ENCODE results near the gene ENOSF1. TPM values are rescaled to one million over a fixed set of nuclear protein-coding genes. Genes with fewer than 3 reads are reported as not detected.

The ENOSF1 gene
- total RNA-seq, 1 donor, result 47.0 TPM

DNA sequence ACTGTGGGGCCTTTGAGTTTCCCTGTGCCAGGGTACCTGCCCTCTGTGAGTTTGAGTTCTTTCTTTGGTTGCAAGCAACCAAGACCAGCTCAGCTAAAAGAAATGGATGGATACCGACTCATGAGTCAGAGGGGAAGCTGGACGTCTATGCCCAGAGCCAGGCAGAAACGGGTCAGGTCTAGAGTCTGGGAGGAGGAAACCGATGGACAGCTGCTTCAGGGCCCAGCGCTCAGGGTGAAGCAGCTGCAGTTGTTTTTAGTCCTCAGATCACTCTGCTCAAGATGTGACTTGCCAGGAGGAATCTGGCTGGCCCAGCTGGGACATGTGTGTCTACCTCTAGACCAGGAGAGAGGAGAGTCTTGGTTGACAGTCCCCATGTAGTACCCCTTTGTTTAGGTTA lies 65.1 kb downstream of the ENOSF1 start:
- Histone ChIP-seq H3K79me2 (ENCODE audit: insufficient read depth, low read length) (no peaks in the 10 kb centered on the region), H3K4me2 (ENCODE audit: insufficient read depth, low read length) (no peak overlapping the region), H3K4me3 (ENCODE audit: insufficient read depth, low read length) (no peak overlapping the region), H3K9me3 (ENCODE audit: low read depth, low read length) (no peaks in the 10 kb centered on the region), H3K36me3 (ENCODE audit: insufficient read depth, low read length) (no peaks in the 10 kb centered on the region), H3K4me1 (ENCODE audit: insufficient read depth, low read length) (peaks cover 5% of the 10 kb centered on the region), H3K27ac (ENCODE audit: low read depth, low read length) (no peak overlapping the region), H3K27me3 (ENCODE audit: insufficient read depth, low read length) (peaks cover 2% of the 10 kb centered on the region), H2AFZ (ENCODE audit: low read length) (no peak overlapping the region), H4K20me1 (ENCODE audit: insufficient read depth, low read length) (no peaks in the 10 kb centered on the region)
- no peak for DNase-seq (ENCODE audit: insufficient read length, low spot score, missing footprints)
- TF ChIP-seq, protein P1, sequence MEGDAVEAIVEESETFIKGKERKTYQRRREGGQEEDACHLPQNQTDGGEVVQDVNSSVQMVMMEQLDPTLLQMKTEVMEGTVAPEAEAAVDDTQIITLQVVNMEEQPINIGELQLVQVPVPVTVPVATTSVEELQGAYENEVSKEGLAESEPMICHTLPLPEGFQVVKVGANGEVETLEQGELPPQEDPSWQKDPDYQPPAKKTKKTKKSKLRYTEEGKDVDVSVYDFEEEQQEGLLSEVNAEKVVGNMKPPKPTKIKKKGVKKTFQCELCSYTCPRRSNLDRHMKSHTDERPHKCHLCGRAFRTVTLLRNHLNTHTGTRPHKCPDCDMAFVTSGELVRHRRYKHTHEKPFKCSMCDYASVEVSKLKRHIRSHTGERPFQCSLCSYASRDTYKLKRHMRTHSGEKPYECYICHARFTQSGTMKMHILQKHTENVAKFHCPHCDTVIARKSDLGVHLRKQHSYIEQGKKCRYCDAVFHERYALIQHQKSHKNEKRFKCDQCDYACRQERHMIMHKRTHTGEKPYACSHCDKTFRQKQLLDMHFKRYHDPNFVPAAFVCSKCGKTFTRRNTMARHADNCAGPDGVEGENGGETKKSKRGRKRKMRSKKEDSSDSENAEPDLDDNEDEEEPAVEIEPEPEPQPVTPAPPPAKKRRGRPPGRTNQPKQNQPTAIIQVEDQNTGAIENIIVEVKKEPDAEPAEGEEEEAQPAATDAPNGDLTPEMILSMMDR (IDR thresholded peaks at IDR 0.05; ENCODE audit: extremely low read depth, low read depth, low read length), result no peak

DNA sequence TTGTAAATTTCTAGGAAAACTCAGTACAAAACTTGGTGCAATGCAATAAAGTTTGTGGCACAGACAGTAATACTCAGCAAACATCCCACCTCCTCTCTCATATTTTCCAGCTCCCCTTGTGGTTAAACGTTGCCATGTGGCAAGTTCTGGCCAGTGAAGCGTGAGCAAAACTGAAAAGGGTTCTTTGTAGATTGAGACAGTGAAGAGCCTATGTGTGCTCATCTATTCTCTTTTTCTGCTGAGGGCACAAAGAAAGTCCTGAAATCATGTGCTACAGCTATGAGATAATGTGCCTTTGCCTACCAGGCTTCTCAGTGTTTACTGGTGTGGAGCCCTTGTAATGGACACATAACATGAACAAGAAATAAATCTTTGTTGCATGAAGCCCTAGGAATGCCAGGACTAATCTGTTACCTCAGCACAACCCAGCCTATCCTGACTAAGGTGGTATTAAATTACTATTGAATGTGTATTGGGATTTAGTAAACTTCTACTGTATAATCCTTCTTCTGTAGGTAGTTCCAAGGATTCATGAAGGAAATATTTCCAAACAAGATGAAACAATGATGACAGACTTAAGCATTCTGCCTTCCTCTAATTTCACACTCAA lies 67.9 kb downstream of the ENOSF1 start:
- H3K4me3 ChIP-seq (ENCODE audit: insufficient read depth, low read length), result no peak overlapping the region
- H2AFZ ChIP-seq (ENCODE audit: low read length), result no peak overlapping the region
- H4K20me1 ChIP-seq (ENCODE audit: insufficient read depth, low read length), result no peaks in the 10 kb centered on the region
- no peaks in the 10 kb centered on the region for H3K4me1 ChIP-seq (ENCODE audit: insufficient read depth, low read length)
- H3K36me3 ChIP-seq (ENCODE audit: insufficient read depth, low read length), result no peaks in the 10 kb centered on the region
- H3K27me3 ChIP-seq (ENCODE audit: insufficient read depth, low read length), result peaks cover 2% of the 10 kb centered on the region
- H3K79me2 ChIP-seq (ENCODE audit: insufficient read depth, low read length), result no peaks in the 10 kb centered on the region
- H3K4me2 ChIP-seq (ENCODE audit: insufficient read depth, low read length), result no peak overlapping the region
- H3K9me3 ChIP-seq (ENCODE audit: low read depth, low read length), result no peaks in the 10 kb centered on the region
- DNase-seq (ENCODE audit: insufficient read length, low spot score, missing footprints), result no peak
- TF ChIP-seq, protein P1 (IDR thresholded peaks at IDR 0.05; ENCODE audit: extremely low read depth, low read depth, low read length), result no peak
- H3K27ac ChIP-seq (ENCODE audit: low read depth, low read length), result no peak overlapping the region

DNA sequence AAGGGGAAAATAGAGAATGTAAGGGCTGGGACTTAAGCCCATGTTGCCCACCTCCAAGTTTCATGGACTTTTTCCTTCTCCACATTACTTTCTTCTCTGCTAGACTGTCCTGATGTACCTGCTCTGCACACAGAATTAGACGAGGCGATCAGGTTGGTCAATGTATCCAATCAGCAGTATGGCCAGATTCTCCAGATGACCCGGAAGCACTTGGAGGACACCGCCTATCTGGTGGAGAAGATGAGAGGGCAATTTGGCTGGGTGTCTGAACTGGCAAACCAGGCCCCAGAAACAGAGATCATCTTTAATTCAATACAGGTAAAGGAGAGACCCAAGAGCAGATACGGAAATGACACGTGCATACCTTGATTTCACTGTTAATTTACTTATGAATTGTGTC lies 71.2 kb downstream of the ENOSF1 start:
- no peaks in the 10 kb centered on the region for H4K20me1 ChIP-seq (ENCODE audit: insufficient read depth, low read length)
- no peak for DNase-seq (ENCODE audit: insufficient read length, low spot score, missing footprints)
- H3K4me3 ChIP-seq (ENCODE audit: insufficient read depth, low read length), result no peak overlapping the region
- no peaks in the 10 kb centered on the region for H3K36me3 ChIP-seq (ENCODE audit: insufficient read depth, low read length)
- no peak overlapping the region for H3K27ac ChIP-seq (ENCODE audit: low read depth, low read length)
- peaks cover 2% of the 10 kb centered on the region for H3K27me3 ChIP-seq (ENCODE audit: insufficient read depth, low read length)
- H2AFZ ChIP-seq (ENCODE audit: low read length), result no peak overlapping the region
- H3K9me3 ChIP-seq (ENCODE audit: low read depth, low read length), result no peaks in the 10 kb centered on the region
- no peaks in the 10 kb centered on the region for H3K4me1 ChIP-seq (ENCODE audit: insufficient read depth, low read length)
- H3K79me2 ChIP-seq (ENCODE audit: insufficient read depth, low read length), result no peaks in the 10 kb centered on the region
- H3K4me2 ChIP-seq (ENCODE audit: insufficient read depth, low read length), result no peak overlapping the region
- TF ChIP-seq, protein P1 (IDR thresholded peaks at IDR 0.05; ENCODE audit: extremely low read depth, low read depth, low read length), result no peak

DNA sequence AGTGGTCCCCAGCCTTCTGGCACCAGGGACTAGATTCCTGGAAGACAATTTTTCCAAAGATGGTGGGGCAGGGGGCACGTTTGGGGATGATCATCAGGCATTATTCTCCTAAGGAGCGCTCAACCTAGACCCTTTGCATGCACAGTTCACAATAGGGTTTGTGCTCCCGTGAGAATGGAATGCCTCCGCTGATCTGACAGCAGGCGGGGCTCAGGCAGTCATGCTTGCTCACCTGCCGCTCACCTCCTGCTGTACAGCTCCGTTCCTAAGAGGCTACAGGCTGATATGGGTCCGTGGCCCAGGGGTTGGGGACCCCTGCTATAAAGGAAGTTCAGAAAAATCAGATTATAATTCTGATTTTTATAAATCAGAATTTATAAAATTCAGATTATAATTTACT lies 77.3 kb downstream of the ENOSF1 start:
- no peak for DNase-seq (ENCODE audit: insufficient read length, low spot score, missing footprints)
- no peaks in the 10 kb centered on the region for H3K27me3 ChIP-seq (ENCODE audit: insufficient read depth, low read length)
- no peaks in the 10 kb centered on the region for H3K4me1 ChIP-seq (ENCODE audit: insufficient read depth, low read length)
- no peaks in the 10 kb centered on the region for H3K9me3 ChIP-seq (ENCODE audit: low read depth, low read length)
- H3K27ac ChIP-seq (ENCODE audit: low read depth, low read length), result no peak overlapping the region
- TF ChIP-seq, protein P1 (IDR thresholded peaks at IDR 0.05; ENCODE audit: extremely low read depth, low read depth, low read length), result no peak
- no peaks in the 10 kb centered on the region for H3K36me3 ChIP-seq (ENCODE audit: insufficient read depth, low read length)
- no peak overlapping the region for H3K4me3 ChIP-seq (ENCODE audit: insufficient read depth, low read length)
- H4K20me1 ChIP-seq (ENCODE audit: insufficient read depth, low read length), result no peaks in the 10 kb centered on the region
- H3K4me2 ChIP-seq (ENCODE audit: insufficient read depth, low read length), result no peak overlapping the region
- no peaks in the 10 kb centered on the region for H3K79me2 ChIP-seq (ENCODE audit: insufficient read depth, low read length)
- H2AFZ ChIP-seq (ENCODE audit: low read length), result no peak overlapping the region

Measured in osteoblast (primary cell).